Globus pallidus (tissue), 1 donor: ENCODE measurements around the gene TRRAP.
A peak's percentile ranks its signal among the peaks of the same experiment; 100 is the strongest.

Experiments
- DNase-seq: peaks from one replicate; pipeline ENCODE4 v3.0.0-alpha.2; 2015; ENCODE audit warnings: low spot score

The TRRAP gene

GRCh38 chr7:98990356-98990755 lies 112.0 kb downstream of the TRRAP start:
- no peak for DNase-seq

GRCh38 chr7:98991141-98991540 lies 112.8 kb downstream of the TRRAP start:
- DNase-seq: no peak

DNA sequence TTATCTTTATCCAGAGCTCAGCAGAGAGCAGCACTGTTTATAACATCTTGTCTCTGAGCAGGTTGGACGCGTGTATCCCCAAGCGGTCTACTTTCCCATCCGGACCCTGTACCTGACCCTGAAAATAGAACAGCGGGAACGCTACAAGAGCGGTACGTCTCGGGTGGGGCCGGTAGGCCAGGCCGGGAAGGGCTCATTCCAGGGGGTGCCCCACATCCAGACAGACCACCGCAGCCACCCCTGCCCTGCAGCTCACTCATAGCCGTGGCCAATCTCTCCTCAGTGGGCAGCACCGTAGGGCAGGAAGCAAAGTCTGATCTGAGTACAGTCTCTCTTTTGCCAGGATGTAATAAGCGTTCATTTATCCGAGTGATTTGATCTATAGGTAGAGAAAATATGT lies 113.7 kb downstream of the TRRAP start:
- DNase-seq: no peak

- no peak for DNase-seq
Measured at GRCh38 chr7:98993024-98993897, 114.9 kb downstream of the TRRAP start.

DNA sequence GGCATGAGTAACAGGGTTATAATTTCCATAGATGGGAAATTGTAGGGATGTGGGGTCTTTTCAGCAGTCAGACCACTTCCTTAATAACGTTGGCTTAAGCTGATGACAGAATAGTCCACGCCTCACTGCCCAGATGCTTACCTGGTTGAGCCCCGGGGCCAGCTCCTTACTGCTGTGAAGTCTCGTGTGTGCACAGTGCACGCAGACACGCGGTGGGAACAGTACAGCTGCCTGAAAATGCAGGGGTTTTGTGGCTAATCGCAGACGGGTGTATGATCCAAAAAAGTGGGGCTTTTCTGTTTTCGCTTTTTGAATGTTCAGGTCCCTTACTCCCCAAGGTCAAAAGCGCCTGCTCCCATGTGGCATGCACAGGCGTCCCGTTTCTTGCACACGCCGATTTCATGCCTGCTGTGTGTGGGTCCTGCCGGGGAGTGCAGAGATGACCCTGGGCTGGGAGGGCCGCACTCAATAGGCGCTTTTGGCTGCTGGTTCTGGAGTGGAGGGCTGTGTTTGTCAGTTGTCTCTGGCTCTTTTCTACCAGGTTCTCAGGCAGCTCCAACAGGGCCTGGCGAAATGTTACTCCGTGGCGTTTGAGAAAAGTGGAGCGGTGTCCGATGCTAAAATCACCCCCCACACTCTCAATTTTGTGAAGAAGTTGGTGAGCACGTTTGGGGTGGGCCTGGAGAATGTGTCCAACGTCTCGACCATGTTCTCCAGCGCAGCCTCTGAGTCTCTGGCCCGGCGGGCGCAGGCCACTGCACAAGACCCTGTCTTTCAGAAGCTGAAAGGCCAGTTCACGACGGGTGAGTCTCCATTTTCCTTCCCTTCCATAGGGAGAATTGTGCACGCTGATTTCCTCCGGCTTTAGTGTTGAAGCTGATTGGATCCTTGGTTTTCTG lies 116.0 kb downstream of the TRRAP start:
- DNase-seq: no peak

DNA sequence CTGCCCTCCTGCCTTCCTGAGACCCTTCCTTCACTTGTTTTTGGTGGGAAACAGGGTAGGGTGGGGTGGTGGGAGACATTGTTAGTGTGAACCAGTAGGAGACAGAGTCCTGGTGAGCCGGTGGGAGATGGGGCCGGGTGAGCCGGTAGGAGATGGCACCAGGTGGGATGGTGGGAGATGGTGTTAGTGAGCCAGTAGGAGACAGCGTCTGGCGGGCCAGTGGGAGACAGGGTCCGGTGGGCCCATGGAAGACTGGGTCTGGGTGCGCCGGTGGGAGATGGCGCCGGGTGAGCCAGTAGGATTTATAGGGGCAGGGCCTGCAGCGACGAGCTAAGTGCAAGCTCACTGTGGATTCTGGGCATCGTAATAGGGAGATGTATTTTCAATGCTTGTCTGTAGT lies 116.8 kb downstream of the TRRAP start:
- DNase-seq: no peak

DNA sequence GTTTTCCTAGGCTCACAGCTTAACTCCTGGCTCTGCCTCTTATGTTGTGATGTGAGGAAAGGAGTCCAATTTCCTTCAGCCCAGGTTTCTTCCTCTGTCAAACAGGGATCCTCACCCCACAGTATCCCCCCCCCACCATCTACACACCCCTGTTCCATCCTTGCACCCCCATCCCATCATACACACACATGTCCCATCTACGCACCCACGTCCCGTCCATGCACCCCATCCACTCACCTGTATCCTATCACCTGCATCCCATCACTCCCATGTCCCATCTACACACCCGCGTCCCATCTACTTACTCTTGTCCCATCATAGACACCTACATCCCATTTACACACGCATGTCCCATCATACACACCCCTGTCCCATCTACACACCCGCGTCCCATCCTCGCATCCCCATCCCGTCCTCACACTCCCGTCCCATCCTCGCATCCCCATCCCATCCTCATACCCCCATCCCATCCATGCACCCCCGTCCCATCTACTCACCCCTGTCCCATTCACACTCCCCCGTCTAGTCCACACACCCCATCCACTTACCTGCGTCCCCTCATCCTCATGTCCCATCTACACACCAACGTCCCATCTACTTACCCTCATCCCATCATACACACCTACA lies 117.3 kb downstream of the TRRAP start:
- no peak for DNase-seq

DNA sequence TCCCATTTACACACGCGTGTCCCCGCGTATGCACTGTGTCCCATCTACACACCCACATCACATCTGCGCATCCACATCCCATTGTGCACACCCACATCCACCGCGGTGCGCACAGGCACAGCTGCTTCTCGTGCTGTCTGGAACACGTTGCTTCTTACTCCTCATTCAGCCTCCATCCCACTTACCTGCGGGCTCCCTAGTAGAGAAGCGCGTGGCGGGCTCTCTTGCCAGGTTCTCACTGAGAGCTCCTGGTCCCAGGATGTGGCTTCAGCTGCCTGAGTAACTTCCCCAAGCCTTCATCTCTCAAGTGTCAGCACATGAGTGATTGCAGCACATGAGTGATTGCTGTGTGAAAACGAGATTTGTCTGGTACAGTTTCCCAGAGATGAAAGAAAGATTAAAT lies 117.8 kb downstream of the TRRAP start:
- DNase-seq: no peak

DNA sequence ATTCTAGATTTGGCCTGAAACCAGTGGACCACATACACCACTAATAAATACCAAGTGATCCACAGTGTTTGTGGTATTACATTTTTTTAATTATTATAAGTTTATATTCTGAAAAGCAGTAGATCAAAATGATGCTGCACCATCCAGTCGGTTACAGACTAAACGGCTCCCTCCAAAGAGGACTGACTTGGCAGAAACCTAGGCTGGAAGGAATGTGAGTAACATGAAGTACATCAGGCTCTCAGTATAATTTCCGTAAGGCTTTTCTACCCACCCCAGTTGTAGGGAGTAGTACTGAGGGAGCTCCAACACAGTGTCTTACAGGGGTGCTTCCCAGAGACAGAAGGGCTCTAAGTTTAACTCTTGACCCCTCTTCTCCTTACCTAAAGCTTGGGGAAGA lies 119.5 kb downstream of the TRRAP start:
- no peak for DNase-seq

DNA sequence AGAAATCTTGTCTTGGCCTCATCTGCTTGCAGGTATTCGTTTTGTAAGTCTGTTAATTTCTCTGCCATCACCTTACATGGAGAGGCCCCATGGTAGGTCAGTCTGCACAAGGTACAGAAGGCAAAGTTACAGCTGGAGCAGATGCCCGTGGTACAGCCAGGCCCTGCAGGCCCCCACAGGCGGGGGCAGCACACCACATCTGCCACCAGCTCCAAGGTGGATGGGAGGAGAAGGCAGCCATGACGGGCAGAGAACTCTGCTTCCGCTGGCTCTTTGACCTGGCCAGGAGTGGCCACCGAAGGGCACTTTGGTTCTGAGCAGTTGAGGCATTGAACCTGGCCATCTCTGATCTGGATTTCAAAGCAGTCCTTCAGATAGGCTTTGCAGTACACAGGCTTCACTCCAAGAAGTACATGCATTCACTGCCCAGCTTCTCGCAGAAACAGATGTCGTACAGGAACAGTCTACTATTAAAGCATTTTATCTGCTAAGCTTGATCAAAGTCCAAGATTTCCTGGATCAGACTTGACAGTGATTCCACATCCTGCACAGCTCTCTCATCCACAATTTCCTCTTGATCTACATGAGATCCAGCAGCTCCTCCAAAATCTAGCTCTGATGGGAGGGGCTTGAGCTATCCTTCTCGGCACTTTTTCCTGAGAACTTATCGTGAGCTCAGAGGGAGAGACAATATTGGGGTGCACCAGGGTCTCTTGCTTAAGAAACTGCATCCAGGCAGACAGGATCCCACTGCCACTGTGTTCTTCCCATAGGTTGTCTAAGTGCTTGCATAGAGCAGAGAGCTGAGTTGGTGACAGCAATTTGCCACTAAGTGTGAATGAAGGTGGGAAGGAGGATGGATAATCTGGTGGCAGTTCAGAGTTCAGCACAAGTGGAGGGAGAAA lies 120.7 kb downstream of the TRRAP start:
- DNase-seq: no peak

DNA sequence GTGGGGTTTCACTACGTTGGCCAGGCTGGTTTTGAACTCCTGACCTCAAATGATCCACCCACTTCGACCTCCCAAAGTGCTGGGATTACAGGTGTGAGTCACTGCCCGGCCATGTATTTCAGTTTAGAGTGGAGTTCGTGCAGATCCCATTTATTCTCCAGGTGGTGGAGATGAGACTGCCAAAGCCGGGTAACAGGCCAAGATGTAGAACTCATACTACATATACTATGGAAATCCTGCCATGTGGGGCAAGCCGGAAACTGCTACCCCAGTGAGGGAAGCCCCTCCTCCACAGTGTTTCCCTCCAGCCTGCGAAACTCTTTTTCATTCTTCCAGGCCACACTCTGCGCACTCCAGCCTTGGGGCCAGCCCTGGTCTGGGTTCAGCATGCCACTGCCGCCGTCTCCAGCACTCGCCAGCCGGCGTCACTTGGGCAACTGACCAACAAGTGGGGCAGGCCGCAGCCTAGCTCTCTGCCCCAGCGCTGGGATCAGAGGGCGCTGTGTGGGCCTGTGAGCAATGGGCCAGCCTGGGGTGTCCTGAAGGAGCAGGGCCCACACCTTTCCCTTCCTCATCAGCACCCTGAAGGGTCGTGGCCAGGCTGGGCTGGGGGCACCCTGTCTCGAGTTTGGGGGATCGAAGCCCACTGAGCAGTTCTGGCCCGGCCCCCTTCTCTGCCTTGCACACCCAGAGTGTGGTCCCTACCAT lies 122.0 kb downstream of the TRRAP start:
- DNase-seq: no peak

GRCh38 chr7:99000904-99001465 lies 122.7 kb downstream of the TRRAP start:
- DNase-seq: no peak

GRCh38 chr7:99001482-99002147 lies 123.3 kb downstream of the TRRAP start:
- DNase-seq: no peak

GRCh38 chr7:99002148-99002826 lies 124.0 kb downstream of the TRRAP start:
- DNase-seq: no peak

DNA sequence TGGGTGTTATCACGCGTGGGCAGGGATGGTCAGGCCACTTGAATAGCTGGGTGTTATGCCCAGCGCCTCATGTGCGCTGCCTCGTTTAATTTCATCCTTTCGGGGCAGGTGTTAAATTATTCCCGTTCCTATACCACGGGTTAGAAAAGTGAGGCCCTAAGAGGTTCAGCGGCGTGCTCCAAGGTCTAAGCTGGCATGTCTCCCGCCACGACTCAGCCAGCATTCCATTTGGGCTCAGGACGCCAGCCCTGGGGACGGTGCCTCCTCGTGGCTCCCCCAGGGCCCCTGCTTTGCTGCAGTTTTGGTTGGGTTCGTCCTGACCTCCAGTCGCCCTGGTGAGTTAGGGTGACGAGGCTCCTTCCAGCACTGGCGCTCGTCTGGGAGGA lies 124.5 kb downstream of the TRRAP start:
- DNase-seq: no peak

DNA sequence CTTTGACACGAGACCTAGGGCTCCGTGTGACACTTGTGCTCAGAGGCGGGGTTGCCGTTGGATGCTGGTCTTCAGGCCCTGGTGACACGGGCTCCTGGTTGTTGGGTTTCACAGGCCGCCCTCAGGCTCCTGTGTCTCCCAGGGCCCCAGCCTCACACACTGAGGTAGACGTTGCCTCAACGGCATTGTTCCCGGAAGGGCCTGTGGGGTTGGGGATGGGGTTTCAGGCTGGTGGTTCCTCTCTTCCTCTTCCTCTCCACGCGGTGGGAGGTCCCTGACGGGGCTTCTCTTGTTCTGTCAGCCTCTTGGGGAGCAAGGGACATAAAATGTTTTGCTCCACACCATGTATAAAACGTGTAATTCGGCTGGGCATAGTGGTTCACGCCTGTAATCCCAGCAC lies 125.1 kb downstream of the TRRAP start:
- no peak for DNase-seq

DNA sequence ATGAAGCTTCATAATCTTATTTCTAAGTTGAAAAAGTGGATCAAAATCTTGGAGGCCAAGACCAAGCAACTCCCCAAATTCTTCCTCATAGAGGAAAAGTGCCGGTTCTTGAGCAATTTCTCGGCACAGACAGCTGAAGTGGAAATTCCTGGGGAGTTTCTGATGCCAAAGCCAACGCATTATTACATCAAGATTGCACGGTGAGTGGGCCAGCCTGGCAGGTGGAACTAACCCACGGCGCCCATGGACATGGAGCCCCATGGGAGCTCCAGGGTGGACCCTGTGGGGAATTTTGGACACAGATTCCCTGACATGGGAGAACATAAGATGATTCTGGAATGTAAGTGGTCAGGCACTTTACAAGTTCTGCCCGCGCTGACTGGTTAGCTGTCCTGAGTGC lies 125.9 kb downstream of the TRRAP start:
- DNase-seq: no peak

GRCh38 chr7:99004781-99005500 lies 126.6 kb downstream of the TRRAP start:
- DNase-seq: no peak

- DNase-seq: peak; percentile 19
Measured at GRCh38 chr7:99005776-99006175, 127.4 kb downstream of the TRRAP start.
